GM18517 (cell line): ENCODE data around the gene NOP56.

ENCODE experiments used
- ATAC-seq: cut with Tn5 transposase; IDR thresholded peaks from one replicate; pipeline ENCODE4 v1.9.1; 2021; ENCODE audit warnings: mild to moderate bottlenecking, moderate library complexity; ENCODE audit not compliant: unreplicated experiment

Gene NOP56

GRCh38 chr20:2651772-2652723 is at the start of gene NOP56:
NOP56 (plus strand) TSS chr20:2652632; CDS start chr20:2652661, 29 bp downstream.
- ATAC-seq, result peak; percentile 75

- ATAC-seq, result no peak
Observed at GRCh38 chr20:2602746-2603145, 49.7 kb upstream of the NOP56 start.

GRCh38 chr20:2603816-2604505 is 48.5 kb upstream of the NOP56 start:
- no peak for ATAC-seq

- ATAC-seq, result no peak
Observed at GRCh38 chr20:2604506-2604835, 48.0 kb upstream of the NOP56 start.

DNA sequence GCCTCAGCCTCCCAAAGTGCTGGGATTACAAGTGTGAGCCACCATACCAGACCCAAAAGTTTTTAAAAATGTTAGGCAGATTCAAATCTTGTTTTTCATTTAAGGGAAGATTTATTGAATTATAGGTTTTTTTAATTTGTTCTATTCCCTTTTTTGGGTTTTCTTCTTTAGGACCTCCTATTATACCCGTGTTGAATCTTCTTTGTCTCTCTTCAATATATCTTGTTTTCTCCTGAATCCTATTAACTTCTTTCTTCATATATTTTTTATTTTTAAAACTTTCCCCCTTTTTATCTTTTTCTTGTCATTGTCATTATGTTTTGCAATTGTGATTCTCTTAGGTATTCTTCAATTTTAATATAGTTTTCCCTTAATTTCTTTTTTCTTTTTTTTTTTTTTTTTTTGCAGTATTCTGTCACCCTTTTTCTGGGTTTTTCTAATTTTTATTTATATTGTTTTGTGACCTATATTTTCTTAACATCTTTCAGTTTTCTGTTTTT is 45.9 kb upstream of the NOP56 start:
- ATAC-seq, result no peak

GRCh38 chr20:2610326-2610725 is 42.1 kb upstream of the NOP56 start:
- no peak for ATAC-seq

DNA sequence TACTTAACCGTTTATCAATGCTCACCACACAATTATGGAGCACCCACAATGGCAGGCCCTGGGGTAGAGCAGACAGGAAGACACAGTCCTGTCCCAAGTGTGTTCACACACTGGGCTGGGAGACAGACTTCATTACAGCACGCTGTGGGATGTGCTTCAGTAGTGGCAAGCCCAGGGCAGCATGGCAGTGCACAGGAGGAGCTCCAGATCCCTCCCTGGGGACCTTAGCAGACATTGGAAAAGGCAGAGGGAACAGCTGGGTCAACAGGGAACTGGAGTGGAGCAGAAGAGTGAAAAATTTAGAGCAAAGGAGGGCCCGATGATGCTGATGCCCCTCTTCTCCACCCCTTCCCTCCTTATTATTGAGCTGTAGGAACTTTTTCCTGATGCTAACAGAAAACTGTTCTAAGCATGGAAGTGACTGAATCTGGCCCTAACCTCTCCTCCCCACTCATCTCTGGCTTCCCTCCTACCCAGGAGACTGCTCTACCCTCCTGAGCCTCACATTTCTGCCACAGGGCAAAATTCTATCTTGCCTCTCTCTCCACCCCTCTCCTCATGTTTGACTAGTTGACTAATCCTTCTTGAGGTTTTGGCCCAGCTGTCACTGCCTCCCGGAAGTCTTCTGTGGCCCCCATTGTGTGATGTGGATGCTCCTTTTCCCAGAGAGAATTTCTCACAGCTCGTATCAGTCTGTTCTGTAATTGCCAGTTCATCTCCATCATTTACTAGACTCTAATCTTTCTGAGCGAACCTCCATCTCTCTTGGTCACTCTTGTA is 41.3 kb upstream of the NOP56 start:
- ATAC-seq, result no peak

DNA sequence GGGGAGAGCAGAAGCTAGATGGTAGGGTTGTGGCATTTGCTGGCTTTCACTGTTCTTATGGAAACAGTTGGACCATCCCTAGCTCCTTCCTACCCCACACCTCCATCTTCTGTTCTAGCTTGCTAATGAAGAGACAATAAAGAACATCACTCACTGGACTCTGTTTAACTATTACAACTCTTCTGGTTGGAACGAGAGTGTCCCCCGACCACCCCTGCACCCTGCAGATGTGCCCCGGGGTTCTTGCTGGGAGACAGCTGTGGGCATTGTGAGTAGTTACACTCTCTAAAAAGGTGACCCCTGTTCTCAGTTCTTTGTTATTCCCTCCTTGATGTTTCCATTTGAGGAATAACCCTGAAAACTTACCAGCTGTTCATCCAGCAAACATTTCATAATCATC is 40.4 kb upstream of the NOP56 start:
- no peak for ATAC-seq

DNA sequence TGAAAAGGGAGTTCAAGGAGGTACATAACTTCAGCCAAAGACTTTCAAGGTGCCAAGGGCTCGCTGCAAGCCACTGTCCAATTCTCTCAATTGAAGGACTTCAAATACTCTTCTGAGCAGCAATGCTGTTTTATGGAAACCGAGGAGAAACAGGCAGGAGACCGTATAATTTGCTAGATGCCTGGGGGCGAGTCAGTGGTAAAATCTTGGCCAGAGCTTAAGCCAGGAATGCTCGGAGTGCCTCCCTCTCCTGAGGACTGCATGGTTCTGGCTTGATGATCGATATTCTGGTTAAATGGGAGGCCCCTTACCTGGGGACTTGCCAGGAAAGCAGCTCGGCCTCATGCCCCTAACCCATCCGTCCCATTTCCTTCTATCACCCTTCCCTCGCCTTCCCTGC is 35.8 kb upstream of the NOP56 start:
- no peak for ATAC-seq

- ATAC-seq, result no peak
Observed at GRCh38 chr20:2617099-2617714, 35.2 kb upstream of the NOP56 start.

- ATAC-seq, result no peak
Observed at GRCh38 chr20:2618815-2619214, 33.6 kb upstream of the NOP56 start.

DNA sequence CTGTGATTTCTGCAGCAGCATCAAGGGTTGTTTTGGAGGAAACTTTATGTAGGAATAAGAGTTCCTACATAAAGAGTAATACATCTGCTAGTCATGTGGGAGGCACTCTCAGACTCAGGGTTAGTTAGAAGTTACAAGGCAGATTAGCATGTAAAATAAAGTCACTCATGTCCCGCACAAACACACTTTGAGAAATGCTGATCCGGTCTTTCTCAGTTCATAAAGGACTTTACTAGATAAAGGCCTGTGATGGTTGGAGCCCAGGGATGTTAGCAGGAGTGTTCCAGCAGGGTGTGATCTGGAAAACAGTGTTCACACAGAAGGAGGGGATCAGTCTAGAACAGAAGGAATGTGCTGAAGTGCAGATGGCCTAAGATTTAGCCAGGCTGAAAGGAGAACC is 33.1 kb upstream of the NOP56 start:
- no peak for ATAC-seq

- no peak for ATAC-seq
Observed at GRCh38 chr20:2619961-2620595, 32.4 kb upstream of the NOP56 start.

DNA sequence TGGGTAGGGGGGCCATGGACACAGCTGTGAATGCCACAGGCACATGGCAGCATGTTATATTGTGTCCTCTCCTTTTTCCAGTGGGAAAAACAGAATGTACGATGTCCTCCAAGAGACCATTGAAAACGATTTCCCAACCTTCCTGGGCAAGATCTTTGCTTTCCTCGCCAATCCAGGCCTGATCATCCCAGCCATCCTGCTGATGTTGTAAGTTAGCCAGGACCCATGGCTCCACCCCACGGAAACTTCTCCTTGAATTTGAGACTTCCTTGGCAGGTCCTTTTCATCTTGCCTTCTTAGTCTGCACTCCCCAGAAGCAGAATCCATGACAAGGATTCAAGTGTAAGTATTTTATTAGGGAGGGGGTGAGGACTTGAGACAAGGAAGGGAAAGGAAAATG is 28.2 kb upstream of the NOP56 start:
- ATAC-seq, result no peak

GRCh38 chr20:2625062-2625461 is 27.4 kb upstream of the NOP56 start:
- ATAC-seq, result no peak

- no peak for ATAC-seq
Observed at GRCh38 chr20:2626853-2627541, 25.4 kb upstream of the NOP56 start.

DNA sequence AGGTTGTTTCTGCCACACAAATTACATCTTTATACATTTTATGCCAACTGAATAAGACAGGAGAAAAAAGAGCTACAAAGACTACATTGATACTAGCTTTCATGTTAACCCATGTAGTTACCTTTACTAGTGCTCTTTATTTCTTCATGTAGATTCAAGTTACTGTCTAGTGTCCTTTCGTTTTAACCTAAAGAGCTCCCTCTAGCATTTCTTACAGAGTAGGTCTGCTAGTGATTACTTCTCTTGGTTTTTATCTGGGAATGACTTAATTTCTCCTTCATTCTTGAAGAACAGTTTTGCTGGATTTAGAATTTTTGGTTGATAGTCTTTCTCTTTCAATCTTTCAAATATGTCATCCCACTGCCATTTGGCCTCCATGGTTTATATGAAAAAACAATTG is 21.2 kb upstream of the NOP56 start:
- ATAC-seq, result no peak

DNA sequence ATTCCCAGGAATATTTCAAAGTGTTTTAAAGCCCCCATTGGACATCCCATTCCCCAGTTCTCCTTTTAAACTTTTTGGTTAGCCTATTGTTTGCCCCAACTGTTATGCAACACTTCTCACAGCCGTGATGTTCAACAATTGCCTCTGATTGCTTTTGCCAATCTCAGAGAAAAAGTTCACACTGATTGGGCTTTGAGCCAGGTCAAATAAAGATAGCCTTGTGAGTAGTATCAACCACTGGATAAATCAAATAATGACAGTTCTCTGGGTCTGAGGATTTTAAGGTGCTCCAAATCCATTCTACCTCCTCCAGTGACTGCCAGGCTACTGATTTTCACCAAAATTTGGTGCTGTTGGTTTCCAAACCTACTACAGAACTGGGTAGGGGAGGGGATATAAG is 19.1 kb upstream of the NOP56 start:
- ATAC-seq, result no peak

- no peak for ATAC-seq
Observed at GRCh38 chr20:2637246-2637645, 15.2 kb upstream of the NOP56 start.

DNA sequence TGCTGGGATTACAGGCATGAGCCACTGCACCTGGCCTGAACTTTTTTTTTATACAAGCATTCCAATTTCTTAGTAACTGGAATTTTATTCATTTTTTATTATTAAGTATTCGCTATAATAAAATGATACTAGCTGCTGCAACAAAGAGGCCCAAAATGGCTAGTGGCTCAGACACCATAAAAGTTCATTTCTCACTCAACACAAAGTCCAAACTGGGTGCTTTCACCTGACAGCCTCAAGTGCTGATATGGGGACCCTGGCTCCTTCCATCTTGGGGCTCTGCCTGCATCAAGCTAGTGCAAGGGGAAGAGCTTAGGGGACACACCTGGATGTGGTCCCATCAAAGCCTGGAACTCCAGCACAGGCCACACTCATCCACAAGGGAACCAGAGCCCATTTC is 12.2 kb upstream of the NOP56 start:
- ATAC-seq, result no peak
